Measurements from ENCODE around the gene KAZN.

DNA sequence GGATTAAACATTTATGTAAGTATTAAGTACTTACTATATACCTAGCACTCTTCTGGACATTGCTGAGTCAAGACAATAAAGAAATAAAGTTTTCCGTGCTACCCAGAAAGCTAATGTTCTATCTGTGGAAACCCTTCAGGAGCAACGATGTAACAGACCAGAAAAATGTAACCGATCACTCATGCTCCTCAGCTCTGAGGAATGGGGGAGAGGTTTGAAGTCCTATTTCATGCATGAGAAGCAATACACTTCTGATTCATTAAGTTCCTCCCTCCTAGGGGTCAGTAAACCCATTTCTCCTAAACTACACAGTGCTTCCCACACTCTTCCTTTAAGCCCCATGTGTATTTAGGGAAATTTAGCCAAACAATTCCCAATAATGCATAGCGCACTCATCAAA is 25.6 kb upstream of the KAZN start:
- TF ChIP-seq CTCF (IDR thresholded peaks at IDR 0.05) (no peak), POLR2A (IDR thresholded peaks at IDR 0.05) (no peak)
